ENCODE measurements around the gene AMIGO1. TPM values are rescaled to one million over a fixed set of nuclear protein-coding genes. Genes with fewer than 3 reads are reported as not detected.

AMIGO1 gene
- total RNA-seq (2022; extraction: Qiagen RNA extraction; ENCODE audit: low read depth), result 1.1 to 1.4 TPM (median 1.2 TPM) in 5 replicates

GRCh38 chr1:109509176-109510134, at the start of gene AMIGO1:
TSS of gene AMIGO1 (minus strand) at chr1:109509727. CDS start at chr1:109508912, 815 bp downstream.

GRCh38 chr1:109548321-109549267, 39.1 kb upstream of the AMIGO1 start, which contains the start of gene GNAI3:
TSS of gene GNAI3 (plus strand) at chr1:109548615. CDS start at chr1:109548721, 106 bp downstream.

GRCh38 chr1:109539676-109540075, 30.1 kb upstream of the AMIGO1 start, which contains the start of gene GPR61:
TSS of gene GPR61 (plus strand) at chr1:109539872. CDS start at chr1:109543023, 3,151 bp downstream.

GRCh38 chr1:109493805-109494539, 15.6 kb downstream of the AMIGO1 start, which contains the start of gene CYB561D1:
TSS of gene CYB561D1 (plus strand) at chr1:109494094. CDS start at chr1:109494140, 46 bp downstream.

GRCh38 chr1:109483672-109484518, 25.6 kb downstream of the AMIGO1 start, which contains the start of gene ATXN7L2:
TSS of gene ATXN7L2 (plus strand) at chr1:109483905. CDS start at chr1:109483954, 49 bp downstream.

GRCh38 chr1:109466452-109467300, 42.9 kb downstream of the AMIGO1 start, which contains the start of gene SYPL2:
TSS of gene SYPL2 (plus strand) at chr1:109466546. CDS start at chr1:109466844, 298 bp downstream.

Other genes starting within 250 kb of the AMIGO1 start
- gene PSRC1, start 226.6 kb downstream of the AMIGO1 start, total RNA-seq (2022; extraction: Qiagen RNA extraction; ENCODE audit: low read depth), result 17.8 to 25.7 TPM (median 23.8 TPM) in 5 replicates
- not detected in 5 replicates for gene MYBPHL, start 202.7 kb downstream of the AMIGO1 start, total RNA-seq (2022; extraction: Qiagen RNA extraction; ENCODE audit: low read depth)
- 3.3 to 4.6 TPM (median 4.0 TPM) in 5 replicates for gene SORT1, start 111.8 kb downstream of the AMIGO1 start, total RNA-seq (2022; extraction: Qiagen RNA extraction; ENCODE audit: low read depth)
- gene PSMA5, start 83.3 kb downstream of the AMIGO1 start, total RNA-seq (2022; extraction: Qiagen RNA extraction; ENCODE audit: low read depth), result 107 to 114 TPM (median 110 TPM) in 5 replicates
- gene SYPL2, start 43.2 kb downstream of the AMIGO1 start, total RNA-seq (2022; extraction: Qiagen RNA extraction; ENCODE audit: low read depth), result 0.07 to 0.11 TPM (median 0.10 TPM) in 5 replicates
- 1.7 to 2.3 TPM (median 2.1 TPM) in 5 replicates for gene ATXN7L2, start 25.8 kb downstream of the AMIGO1 start, total RNA-seq (2022; extraction: Qiagen RNA extraction; ENCODE audit: low read depth)
- gene CYB561D1, start 15.6 kb downstream of the AMIGO1 start, total RNA-seq (2022; extraction: Qiagen RNA extraction; ENCODE audit: low read depth), result 4.0 to 5.1 TPM (median 4.4 TPM) in 5 replicates
- not detected in 5 replicates for gene GPR61, start 30.1 kb upstream of the AMIGO1 start, total RNA-seq (2022; extraction: Qiagen RNA extraction; ENCODE audit: low read depth)
- 4.4 to 5.7 TPM (median 5.1 TPM) in 5 replicates for gene GNAI3, start 38.9 kb upstream of the AMIGO1 start, total RNA-seq (2022; extraction: Qiagen RNA extraction; ENCODE audit: low read depth)
- gene GNAT2, start 109.9 kb upstream of the AMIGO1 start, total RNA-seq (2022; extraction: Qiagen RNA extraction; ENCODE audit: low read depth), result 0.14 to 0.26 TPM in 2 of 5 replicates, not detected in the others
- gene AMPD2, start 110.1 kb upstream of the AMIGO1 start, total RNA-seq (2022; extraction: Qiagen RNA extraction; ENCODE audit: low read depth), result 21.8 to 31.1 TPM (median 23.9 TPM) in 5 replicates
- 7.6 to 9.8 TPM (median 8.7 TPM) in 5 replicates for gene GSTM4, start 146.4 kb upstream of the AMIGO1 start, total RNA-seq (2022; extraction: Qiagen RNA extraction; ENCODE audit: low read depth)
- gene GSTM2, start 158.3 kb upstream of the AMIGO1 start, total RNA-seq (2022; extraction: Qiagen RNA extraction; ENCODE audit: low read depth), result 3.0 to 4.0 TPM (median 3.5 TPM) in 5 replicates
- gene GSTM1, start 178.1 kb upstream of the AMIGO1 start, total RNA-seq (2022; extraction: Qiagen RNA extraction; ENCODE audit: low read depth), result not detected in 5 replicates
- gene GSTM5, start 202.5 kb upstream of the AMIGO1 start, total RNA-seq (2022; extraction: Qiagen RNA extraction; ENCODE audit: low read depth), result not detected in 5 replicates
- 21.5 to 28.1 TPM (median 24.6 TPM) in 5 replicates for gene GSTM3, start 231.3 kb upstream of the AMIGO1 start, total RNA-seq (2022; extraction: Qiagen RNA extraction; ENCODE audit: low read depth)

Data from A549 treated with GW870086 at 1 μM for 4 hours (cell line).